Measurements from ENCODE around the gene PKN3. TPM values are rescaled to one million over a fixed set of nuclear protein-coding genes. Genes with fewer than 3 reads are reported as not detected.
"Not testable (repeated sequence)": the region's sequence is repeated elsewhere in the genome, so short reads cannot be mapped to it uniquely, and the experiment has no call there.

Gene PKN3
- total and polyA plus RNA-seq, 2 donors: 2.4 to 9.5 TPM

- peak overlapping the region; percentile 89 for H3K27ac ChIP-seq (ENCODE audit: low read depth)
- H3K4me3 ChIP-seq (ENCODE audit: low read depth, low read length): no peak overlapping the region
- no peaks in the 10 kb centered on the region for H3K36me3 ChIP-seq (ENCODE audit: insufficient read depth)
- H3K4me1 ChIP-seq (ENCODE audit: insufficient read depth): no peaks in the 10 kb centered on the region
- 73% methylated on average over 17 of the region's 17 CpGs for WGBS
- no peak for DNase-seq (ENCODE audit: extremely low spot score)
Measured at GRCh38 chr9:128685636-128686489, 16.4 kb upstream of the PKN3 start.

GRCh38 chr9:128687453-128687852, 14.8 kb upstream of the PKN3 start:
- Histone ChIP-seq H3K4me1 (ENCODE audit: insufficient read depth) (no peaks in the 10 kb centered on the region), H3K4me3 (ENCODE audit: low read depth, low read length) (no peak overlapping the region), H3K36me3 (ENCODE audit: insufficient read depth) (no peaks in the 10 kb centered on the region), H3K27ac (ENCODE audit: low read depth) (no peak overlapping the region)
- WGBS: 96% methylated on average over 4 of the region's 4 CpGs
- no peak for DNase-seq (ENCODE audit: extremely low spot score)

GRCh38 chr9:128688501-128689292, 13.6 kb upstream of the PKN3 start, which contains the start of gene SET:
Gene SET (plus strand): TSS chr9:128689222. CDS start chr9:128689583, 361 bp downstream.
- Histone ChIP-seq H3K27ac (ENCODE audit: low read depth) (peak within 1 kb of the TSS; percentile 97), H3K36me3 (ENCODE audit: insufficient read depth) (no peaks in the 10 kb centered on the region), H3K4me3 (ENCODE audit: low read depth, low read length) (peak within 1 kb of the TSS; percentile 99), H3K4me1 (ENCODE audit: insufficient read depth) (no peaks in the 10 kb centered on the region)
- peak; percentile 78 for DNase-seq (ENCODE audit: extremely low spot score)
- WGBS: 2% methylated on average over 87 of the region's 93 CpGs

DNA sequence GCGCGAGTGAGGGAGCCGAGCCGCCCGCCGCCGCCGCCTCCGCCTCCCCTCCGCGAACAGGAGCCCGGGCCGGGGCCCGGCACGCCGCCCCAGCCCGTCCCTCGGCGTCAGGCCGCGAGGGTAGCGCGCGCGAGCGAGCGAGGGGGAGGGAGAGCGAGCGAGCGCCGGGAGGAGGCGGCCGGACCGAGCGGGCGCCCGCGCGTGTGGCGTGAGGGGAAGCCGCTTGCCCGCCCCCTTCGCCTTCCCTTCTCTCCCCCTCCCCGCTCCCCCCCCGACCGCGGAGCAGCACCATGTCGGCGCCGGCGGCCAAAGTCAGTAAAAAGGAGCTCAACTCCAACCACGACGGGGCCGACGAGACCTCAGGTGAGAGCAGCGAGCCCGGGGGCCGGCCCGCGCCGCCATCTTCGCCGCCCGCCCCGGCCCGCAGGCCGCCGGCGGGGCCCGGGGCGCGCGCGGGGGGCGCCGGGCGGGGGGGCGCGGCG, 13.0 kb upstream of the PKN3 start:
- no peaks in the 10 kb centered on the region for H3K36me3 ChIP-seq (ENCODE audit: insufficient read depth)
- peak overlapping the region; percentile 97 for H3K27ac ChIP-seq (ENCODE audit: low read depth)
- H3K4me3 ChIP-seq (ENCODE audit: low read depth, low read length): peak overlapping the region; percentile 99
- WGBS: under 1% methylated on average over 74 of the region's 80 CpGs
- no peaks in the 10 kb centered on the region for H3K4me1 ChIP-seq (ENCODE audit: insufficient read depth)
- DNase-seq (ENCODE audit: extremely low spot score): no peak

GRCh38 chr9:128689820-128690683, 12.3 kb upstream of the PKN3 start:
- Histone ChIP-seq H3K27ac (ENCODE audit: low read depth) (peak overlapping the region; percentile 58), H3K4me1 (ENCODE audit: insufficient read depth) (no peaks in the 10 kb centered on the region), H3K36me3 (ENCODE audit: insufficient read depth) (no peaks in the 10 kb centered on the region), H3K4me3 (ENCODE audit: low read depth, low read length) (peak overlapping the region; percentile 99)
- WGBS: under 1% methylated on average over 81 of the region's 83 CpGs
- no peak for DNase-seq (ENCODE audit: extremely low spot score)

- Histone ChIP-seq H3K27ac (ENCODE audit: low read depth) (no peak overlapping the region), H3K4me3 (ENCODE audit: low read depth, low read length) (peak overlapping the region; percentile 99), H3K4me1 (ENCODE audit: insufficient read depth) (no peaks in the 10 kb centered on the region), H3K36me3 (ENCODE audit: insufficient read depth) (no peaks in the 10 kb centered on the region)
- WGBS: 13% methylated on average over 5 of the region's 5 CpGs
- DNase-seq (ENCODE audit: extremely low spot score): no peak
Measured at GRCh38 chr9:128690684-128691034, 11.6 kb upstream of the PKN3 start.

- not testable (repeated sequence) for H3K36me3 ChIP-seq (ENCODE audit: insufficient read depth); H3K4me1 ChIP-seq (ENCODE audit: insufficient read depth); DNase-seq (ENCODE audit: extremely low spot score); H3K27ac ChIP-seq (ENCODE audit: low read depth); H3K4me3 ChIP-seq (ENCODE audit: low read depth, low read length)
- 81% methylated on average over 3 of the region's 3 CpGs for WGBS
Measured at GRCh38 chr9:128693738-128694137, 8.6 kb upstream of the PKN3 start.

DNA sequence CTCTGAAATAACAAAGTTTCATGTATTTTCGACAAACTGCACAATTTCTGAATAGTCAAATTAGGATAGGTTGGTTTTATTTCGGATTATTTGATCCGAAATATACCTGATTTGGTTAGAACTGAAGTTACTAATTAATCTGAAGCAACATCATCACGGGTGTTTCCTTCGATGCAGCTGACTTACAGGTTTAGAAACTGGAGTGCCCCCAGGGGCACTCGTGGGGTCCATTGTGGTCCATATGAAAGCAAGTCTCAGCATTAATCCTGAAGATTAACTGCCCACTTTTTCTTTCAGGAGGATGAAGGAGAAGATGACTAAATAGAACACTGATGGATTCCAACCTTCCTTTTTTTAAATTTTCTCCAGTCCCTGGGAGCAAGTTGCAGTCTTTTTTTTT, 8.0 kb upstream of the PKN3 start:
- no peak for DNase-seq (ENCODE audit: extremely low spot score)
- no peak overlapping the region for H3K4me3 ChIP-seq (ENCODE audit: low read depth, low read length)
- whole genome bisulfite sequencing: 81% methylated on average over 6 of the region's 6 CpGs
- H3K27ac ChIP-seq (ENCODE audit: low read depth): no peak overlapping the region
- H3K36me3 ChIP-seq (ENCODE audit: insufficient read depth): peaks cover 3% of the 10 kb centered on the region
- no peaks in the 10 kb centered on the region for H3K4me1 ChIP-seq (ENCODE audit: insufficient read depth)

- no peak overlapping the region for H3K27ac ChIP-seq (ENCODE audit: low read depth)
- no peaks in the 10 kb centered on the region for H3K4me1 ChIP-seq (ENCODE audit: insufficient read depth)
- no peak overlapping the region for H3K4me3 ChIP-seq (ENCODE audit: low read depth, low read length)
- 68% methylated on average over 8 of the region's 8 CpGs for WGBS
- peaks cover 3% of the 10 kb centered on the region for H3K36me3 ChIP-seq (ENCODE audit: insufficient read depth)
- DNase-seq (ENCODE audit: extremely low spot score): no peak
Measured at GRCh38 chr9:128696923-128697707, 5.2 kb upstream of the PKN3 start.

DNA sequence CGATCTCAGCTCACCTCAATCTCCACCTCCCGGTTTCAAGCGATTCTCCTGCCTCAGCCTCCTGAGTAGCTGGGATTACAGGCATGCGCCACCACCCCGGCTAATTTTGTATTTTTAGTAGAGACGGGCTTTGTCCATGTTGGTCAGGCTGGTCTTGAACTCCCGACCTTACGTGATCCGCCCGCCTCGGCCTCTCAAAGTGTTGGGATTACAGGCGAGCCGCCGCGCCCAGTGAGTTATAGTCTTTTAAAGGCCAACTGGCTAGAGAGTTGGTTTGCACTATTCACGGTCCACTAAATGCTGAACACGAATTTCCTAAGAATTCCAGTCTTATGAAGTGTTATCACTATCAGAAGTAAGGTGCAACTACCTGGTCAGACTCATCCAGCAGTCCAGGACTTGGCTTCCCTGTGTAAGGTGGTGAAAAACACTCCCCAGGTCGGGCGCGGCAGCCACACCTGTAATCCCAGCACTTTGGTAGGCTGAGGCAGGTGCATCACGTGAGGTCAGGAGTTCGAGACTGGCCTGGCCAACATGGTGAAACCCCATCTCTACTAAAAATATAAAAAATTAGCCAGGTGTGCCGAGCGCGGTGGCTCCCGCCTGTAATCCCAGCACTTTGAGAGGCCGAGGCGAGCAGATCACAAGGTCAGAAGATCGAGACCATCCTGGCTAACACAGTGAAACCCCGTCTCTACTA, 3.1 kb upstream of the PKN3 start:
- H3K4me3 ChIP-seq (ENCODE audit: low read depth, low read length); H3K27ac ChIP-seq (ENCODE audit: low read depth); H3K36me3 ChIP-seq (ENCODE audit: insufficient read depth); DNase-seq (ENCODE audit: extremely low spot score); H3K4me1 ChIP-seq (ENCODE audit: insufficient read depth): not testable (repeated sequence)
- WGBS: 94% methylated on average over 30 of the region's 30 CpGs

DNA sequence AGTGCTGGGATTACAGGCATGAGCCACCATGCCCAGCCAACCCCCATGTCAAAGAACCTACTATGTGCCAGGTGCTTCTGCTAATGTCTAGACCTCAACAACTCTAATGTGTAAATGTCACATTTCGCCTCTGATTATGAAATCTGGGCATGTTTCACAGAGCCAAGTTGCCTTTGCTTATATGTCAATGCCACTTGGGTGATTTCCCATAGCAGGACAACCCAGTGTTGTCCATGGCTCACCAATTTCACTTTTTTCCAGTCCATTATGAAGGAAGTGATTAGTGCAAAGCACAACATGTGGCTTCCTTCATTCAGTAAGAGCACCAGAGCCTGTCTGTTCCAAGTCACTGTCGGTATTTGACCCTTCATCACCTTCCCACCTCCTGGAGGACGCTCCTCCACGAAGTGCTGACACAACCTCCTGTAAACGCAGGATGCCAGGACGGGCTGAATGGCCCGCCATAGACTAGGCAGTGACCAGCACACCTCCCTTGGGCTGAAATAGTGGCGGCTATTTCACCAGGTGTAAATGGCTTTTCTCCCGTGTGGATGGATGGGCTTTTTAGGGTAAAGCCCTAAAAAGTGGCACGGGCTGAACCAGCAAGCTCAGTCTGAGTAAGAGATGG, 962 bp upstream of the PKN3 start:
- Histone ChIP-seq H3K4me1 (ENCODE audit: insufficient read depth) (no peaks in the 10 kb centered on the region), H3K4me3 (ENCODE audit: low read depth, low read length) (no peak overlapping the region), H3K36me3 (ENCODE audit: insufficient read depth) (peaks cover 2% of the 10 kb centered on the region), H3K27ac (ENCODE audit: low read depth) (no peak overlapping the region)
- no peak for DNase-seq (ENCODE audit: extremely low spot score)
- 60% methylated on average over 10 of the region's 10 CpGs for WGBS

Data from urinary bladder (tissue), 4 donors.